ENCODE data around the gene DYRK2. TPM values are rescaled to one million over a fixed set of nuclear protein-coding genes. Genes with fewer than 3 reads are reported as not detected.

DYRK2 gene
- total and polyA plus RNA-seq, 10 of the 15 experiments (the other 5 are each of a cell fraction or from before 2014, with no cell fraction given): 3.1 to 35.9 (median 12.2) TPM

DNA sequence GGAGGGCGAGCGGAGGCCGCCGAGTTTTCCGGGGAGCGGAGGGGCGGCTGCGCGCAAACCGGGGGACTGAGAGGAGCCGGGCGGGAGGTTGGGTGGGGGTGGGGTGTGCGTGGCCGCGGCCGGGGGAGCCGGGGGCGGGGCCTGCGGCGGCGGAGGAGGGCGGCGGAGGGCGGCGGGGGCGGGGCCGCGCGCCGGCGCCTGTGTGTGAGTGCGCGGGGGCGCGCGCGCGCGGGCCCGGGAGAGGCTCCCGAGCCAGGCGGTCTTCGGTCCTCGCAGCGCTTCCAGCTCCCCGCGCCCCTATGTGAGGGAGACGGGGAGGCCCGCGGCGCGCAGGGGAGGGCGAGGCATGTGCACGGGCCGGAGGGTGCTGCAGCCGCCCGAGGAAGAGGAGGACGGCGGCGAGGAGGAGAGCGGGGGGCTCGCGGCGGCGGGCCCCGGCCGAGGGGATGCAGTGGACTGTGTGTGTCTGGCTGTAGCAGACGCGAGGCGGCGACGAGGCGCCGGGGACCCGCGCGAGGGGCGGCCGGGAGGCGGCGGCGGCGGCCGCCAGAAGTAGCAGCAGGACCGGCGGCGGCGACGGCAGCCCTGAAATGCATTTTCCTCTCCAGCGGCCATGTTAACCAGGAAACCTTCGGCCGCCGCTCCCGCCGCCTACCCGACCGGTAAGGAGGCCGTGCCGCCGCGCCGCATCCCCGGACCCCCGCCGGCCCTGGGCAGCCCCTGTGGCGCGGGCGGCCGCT is at the start of gene DYRK2 (continued):
- TF ChIP-seq, protein P1, sequence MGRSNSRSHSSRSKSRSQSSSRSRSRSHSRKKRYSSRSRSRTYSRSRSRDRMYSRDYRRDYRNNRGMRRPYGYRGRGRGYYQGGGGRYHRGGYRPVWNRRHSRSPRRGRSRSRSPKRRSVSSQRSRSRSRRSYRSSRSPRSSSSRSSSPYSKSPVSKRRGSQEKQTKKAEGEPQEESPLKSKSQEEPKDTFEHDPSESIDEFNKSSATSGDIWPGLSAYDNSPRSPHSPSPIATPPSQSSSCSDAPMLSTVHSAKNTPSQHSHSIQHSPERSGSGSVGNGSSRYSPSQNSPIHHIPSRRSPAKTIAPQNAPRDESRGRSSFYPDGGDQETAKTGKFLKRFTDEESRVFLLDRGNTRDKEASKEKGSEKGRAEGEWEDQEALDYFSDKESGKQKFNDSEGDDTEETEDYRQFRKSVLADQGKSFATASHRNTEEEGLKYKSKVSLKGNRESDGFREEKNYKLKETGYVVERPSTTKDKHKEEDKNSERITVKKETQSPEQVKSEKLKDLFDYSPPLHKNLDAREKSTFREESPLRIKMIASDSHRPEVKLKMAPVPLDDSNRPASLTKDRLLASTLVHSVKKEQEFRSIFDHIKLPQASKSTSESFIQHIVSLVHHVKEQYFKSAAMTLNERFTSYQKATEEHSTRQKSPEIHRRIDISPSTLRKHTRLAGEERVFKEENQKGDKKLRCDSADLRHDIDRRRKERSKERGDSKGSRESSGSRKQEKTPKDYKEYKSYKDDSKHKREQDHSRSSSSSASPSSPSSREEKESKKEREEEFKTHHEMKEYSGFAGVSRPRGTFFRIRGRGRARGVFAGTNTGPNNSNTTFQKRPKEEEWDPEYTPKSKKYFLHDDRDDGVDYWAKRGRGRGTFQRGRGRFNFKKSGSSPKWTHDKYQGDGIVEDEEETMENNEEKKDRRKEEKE (IDR thresholded peaks at IDR 0.05): no peak
- TF ChIP-seq, protein P2, sequence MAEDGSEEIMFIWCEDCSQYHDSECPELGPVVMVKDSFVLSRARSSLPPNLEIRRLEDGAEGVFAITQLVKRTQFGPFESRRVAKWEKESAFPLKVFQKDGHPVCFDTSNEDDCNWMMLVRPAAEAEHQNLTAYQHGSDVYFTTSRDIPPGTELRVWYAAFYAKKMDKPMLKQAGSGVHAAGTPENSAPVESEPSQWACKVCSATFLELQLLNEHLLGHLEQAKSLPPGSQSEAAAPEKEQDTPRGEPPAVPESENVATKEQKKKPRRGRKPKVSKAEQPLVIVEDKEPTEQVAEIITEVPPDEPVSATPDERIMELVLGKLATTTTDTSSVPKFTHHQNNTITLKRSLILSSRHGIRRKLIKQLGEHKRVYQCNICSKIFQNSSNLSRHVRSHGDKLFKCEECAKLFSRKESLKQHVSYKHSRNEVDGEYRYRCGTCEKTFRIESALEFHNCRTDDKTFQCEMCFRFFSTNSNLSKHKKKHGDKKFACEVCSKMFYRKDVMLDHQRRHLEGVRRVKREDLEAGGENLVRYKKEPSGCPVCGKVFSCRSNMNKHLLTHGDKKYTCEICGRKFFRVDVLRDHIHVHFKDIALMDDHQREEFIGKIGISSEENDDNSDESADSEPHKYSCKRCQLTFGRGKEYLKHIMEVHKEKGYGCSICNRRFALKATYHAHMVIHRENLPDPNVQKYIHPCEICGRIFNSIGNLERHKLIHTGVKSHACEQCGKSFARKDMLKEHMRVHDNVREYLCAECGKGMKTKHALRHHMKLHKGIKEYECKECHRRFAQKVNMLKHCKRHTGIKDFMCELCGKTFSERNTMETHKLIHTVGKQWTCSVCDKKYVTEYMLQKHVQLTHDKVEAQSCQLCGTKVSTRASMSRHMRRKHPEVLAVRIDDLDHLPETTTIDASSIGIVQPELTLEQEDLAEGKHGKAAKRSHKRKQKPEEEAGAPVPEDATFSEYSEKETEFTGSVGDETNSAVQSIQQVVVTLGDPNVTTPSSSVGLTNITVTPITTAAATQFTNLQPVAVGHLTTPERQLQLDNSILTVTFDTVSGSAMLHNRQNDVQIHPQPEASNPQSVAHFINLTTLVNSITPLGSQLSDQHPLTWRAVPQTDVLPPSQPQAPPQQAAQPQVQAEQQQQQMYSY (CRISPR knock-in tag; IDR thresholded peaks at IDR 0.05): no peak
- TF ChIP-seq BHLHE40 (IDR thresholded peaks at IDR 0.05; ENCODE audit: borderline replicate concordance in 1 of 2, low read depth in 2 of 2, low read length in 1 of 2) (peak in 1 of 2 experiments; percentile 47; a peak in 1 of 4 replicates), POLR2A (IDR thresholded peaks at IDR 0.05; ENCODE audit: low read depth, low read length) (peak; percentile 94), MEF2B (IDR thresholded peaks at IDR 0.05; ENCODE audit: partially characterized antibody, poor library complexity, severe bottlenecking) (no peak), RB1 (IDR thresholded peaks at IDR 0.05; ENCODE audit: borderline replicate concordance) (peak; percentile 66; the same call in 1 of the 2 replicates), BACH1 (IDR thresholded peaks at IDR 0.05; ENCODE audit: borderline replicate concordance) (no peak), PML (IDR thresholded peaks at IDR 0.05; ENCODE audit: low read length) (no peak), WRNIP1 (IDR thresholded peaks at IDR 0.05; ENCODE audit: borderline replicate concordance, low read depth, low read length) (no peak), CHD2 (IDR thresholded peaks at IDR 0.05; ENCODE audit: borderline replicate concordance, low read depth, low read length) (no peak), NR2F1 (conservative IDR thresholded peaks at IDR 0.05) (0 out of 2 replicates have a peak, but pooled peaks have one; percentile 33), POLR2AphosphoS2 (IDR thresholded peaks at IDR 0.05; ENCODE audit: low read depth, low read length) (no peak), CREM (IDR thresholded peaks at IDR 0.05; ENCODE audit: low read depth) (no peak), ZNF207 (IDR thresholded peaks at IDR 0.05; ENCODE audit: borderline replicate concordance) (no peak; the same call in 1 of the 2 replicates), MXI1 (IDR thresholded peaks at IDR 0.05; ENCODE audit: low read depth, low read length) (no peak), DPF2 (IDR thresholded peaks at IDR 0.05) (no peak; the same call in 1 of the 2 replicates)
- TF ChIP-seq, protein P3, sequence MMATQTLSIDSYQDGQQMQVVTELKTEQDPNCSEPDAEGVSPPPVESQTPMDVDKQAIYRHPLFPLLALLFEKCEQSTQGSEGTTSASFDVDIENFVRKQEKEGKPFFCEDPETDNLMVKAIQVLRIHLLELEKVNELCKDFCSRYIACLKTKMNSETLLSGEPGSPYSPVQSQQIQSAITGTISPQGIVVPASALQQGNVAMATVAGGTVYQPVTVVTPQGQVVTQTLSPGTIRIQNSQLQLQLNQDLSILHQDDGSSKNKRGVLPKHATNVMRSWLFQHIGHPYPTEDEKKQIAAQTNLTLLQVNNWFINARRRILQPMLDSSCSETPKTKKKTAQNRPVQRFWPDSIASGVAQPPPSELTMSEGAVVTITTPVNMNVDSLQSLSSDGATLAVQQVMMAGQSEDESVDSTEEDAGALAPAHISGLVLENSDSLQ (IDR thresholded peaks at IDR 0.05): no peak
- TF ChIP-seq, protein P4, sequence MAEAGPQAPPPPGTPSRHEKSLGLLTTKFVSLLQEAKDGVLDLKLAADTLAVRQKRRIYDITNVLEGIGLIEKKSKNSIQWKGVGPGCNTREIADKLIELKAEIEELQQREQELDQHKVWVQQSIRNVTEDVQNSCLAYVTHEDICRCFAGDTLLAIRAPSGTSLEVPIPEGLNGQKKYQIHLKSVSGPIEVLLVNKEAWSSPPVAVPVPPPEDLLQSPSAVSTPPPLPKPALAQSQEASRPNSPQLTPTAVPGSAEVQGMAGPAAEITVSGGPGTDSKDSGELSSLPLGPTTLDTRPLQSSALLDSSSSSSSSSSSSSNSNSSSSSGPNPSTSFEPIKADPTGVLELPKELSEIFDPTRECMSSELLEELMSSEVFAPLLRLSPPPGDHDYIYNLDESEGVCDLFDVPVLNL (IDR thresholded peaks at IDR 0.05; ENCODE audit: low read depth, low read length): no peak
- TF ChIP-seq, protein P5, sequence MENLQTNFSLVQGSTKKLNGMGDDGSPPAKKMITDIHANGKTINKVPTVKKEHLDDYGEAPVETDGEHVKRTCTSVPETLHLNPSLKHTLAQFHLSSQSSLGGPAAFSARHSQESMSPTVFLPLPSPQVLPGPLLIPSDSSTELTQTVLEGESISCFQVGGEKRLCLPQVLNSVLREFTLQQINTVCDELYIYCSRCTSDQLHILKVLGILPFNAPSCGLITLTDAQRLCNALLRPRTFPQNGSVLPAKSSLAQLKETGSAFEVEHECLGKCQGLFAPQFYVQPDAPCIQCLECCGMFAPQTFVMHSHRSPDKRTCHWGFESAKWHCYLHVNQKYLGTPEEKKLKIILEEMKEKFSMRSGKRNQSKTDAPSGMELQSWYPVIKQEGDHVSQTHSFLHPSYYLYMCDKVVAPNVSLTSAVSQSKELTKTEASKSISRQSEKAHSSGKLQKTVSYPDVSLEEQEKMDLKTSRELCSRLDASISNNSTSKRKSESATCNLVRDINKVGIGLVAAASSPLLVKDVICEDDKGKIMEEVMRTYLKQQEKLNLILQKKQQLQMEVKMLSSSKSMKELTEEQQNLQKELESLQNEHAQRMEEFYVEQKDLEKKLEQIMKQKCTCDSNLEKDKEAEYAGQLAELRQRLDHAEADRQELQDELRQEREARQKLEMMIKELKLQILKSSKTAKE (IDR thresholded peaks at IDR 0.05; ENCODE audit: low read depth, poor library complexity, severe bottlenecking): no peak
